HG02642 (cell line): ENCODE measurements around the gene WNT3A.

Experiments used
- ATAC-seq: cut with Tn5 transposase; IDR thresholded peaks from one replicate; pipeline ENCODE4 v1.9.1; 2021; ENCODE audit warnings: mild to moderate bottlenecking; ENCODE audit not compliant: unreplicated experiment, poor library complexity

WNT3A gene

GRCh38 chr1:228079601-228080263, 72.9 kb downstream of the WNT3A start:
- no peak for ATAC-seq

GRCh38 chr1:228081144-228081543, 74.3 kb downstream of the WNT3A start:
- ATAC-seq, result no peak

DNA sequence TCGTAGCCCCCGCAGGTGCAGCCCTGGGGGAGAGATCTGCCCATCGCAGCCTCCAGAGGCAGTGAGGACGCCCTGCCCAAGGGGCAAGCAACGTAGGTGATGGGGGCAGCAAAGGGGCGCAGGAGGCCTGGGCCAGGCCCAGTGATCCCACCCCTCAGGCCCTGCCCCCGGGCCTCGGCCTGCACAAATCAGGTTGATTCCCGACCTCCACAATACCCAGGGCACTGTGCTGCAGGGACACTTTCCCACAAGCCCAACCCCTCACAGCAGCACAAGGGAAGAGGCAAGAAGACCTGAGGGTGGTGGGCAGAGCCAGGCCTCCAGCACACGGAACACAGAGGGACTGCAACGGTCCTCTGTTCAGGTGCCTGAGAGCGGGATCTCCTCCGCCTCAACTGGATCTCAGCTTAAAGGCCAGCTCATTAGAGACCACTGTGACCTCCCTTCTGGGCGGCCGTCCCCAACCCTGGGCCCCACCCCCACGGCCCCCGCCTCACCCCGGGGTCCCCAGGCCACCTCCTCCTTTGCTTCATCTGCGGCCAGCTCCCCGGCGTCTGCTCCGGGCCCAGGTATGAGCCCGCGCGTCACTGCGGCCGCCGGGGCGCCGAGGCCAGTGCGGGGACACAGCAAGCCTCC, 74.9 kb downstream of the WNT3A start:
- ATAC-seq, result peak; percentile 25

- peak; percentile 81 for ATAC-seq
These were observed 75.6 kb downstream of the WNT3A start, which contains the start of gene ARF1 for GRCh38 chr1:228082214-228082917. ARF1 (plus strand) TSS chr1:228082708; CDS start chr1:228097115, 14,407 bp downstream.

DNA sequence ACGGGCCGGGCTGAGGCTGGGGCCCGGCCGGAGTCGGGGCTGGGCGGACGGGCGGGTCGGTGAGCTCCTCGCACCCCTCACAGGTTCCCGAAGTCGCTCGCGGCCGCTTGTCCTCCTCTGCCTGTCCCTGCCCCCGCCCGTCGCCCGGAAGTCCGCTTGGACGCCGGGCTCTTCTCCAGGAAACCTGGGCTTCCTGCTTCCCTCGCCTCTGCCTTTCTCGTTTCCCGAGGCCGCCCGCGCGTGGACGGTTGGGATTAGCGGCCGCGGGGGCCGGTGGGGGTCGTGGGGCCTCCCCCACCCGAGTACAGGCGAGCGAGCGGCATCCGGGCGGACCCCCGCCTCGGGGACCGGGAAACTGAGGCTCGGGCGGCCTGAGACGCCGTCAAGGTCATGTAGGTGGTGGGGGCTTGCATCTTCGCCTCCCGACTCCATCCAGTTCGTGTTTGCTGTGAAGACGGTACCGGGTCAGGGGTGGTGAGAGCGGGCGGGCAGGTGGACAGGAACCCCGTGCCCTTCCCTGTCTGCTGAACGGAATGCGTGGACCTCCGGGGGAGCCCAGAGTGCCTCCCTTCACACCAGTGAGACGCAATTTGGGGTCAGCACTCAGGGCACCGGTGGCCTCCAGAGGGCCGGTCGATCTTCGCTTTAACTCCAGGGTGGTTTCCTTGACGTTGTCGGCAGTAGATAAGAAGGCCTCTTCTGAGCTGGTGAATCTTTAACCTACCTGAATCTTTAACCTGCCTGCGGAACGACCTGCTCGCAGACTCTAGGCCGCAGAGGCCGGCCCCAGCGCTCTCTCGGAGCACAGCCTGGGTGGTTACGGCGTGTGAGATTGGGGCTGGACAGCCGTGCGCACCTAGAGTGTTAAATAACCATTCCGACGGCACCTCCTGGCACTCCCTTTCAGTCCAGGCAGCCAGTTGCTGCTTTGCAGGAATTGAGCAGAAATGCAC, 76.4 kb downstream of the WNT3A start:
- peak; percentile 26 for ATAC-seq

DNA sequence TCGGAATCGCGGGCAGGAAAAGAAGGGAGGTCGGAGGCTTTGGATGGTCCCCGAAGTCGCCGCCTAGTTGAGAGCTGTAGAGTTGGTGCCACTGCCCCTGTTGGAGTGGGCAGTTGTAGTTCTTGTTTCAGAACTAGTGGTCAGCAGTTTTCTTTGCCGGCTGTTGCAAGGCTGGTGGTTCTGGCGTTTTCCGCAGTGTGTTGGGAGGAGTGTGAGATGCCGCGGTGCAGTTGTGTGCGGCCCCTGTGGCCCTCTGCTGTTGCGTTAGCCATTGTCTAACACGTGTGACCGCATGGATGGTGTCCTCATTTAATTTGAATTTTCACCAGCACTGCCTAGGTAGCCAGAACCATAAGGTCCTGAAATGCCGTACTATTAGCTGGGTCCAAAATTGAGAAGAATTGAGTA, 77.1 kb downstream of the WNT3A start:
- ATAC-seq, result no peak

- ATAC-seq, result no peak
These were observed 77.5 kb downstream of the WNT3A start for GRCh38 chr1:228084325-228084724.

- no peak for ATAC-seq
These were observed 78.0 kb downstream of the WNT3A start for GRCh38 chr1:228084797-228085196.

GRCh38 chr1:228085287-228085951, 78.6 kb downstream of the WNT3A start:
- no peak for ATAC-seq

GRCh38 chr1:228087771-228088251, 81.0 kb downstream of the WNT3A start:
- ATAC-seq, result no peak

DNA sequence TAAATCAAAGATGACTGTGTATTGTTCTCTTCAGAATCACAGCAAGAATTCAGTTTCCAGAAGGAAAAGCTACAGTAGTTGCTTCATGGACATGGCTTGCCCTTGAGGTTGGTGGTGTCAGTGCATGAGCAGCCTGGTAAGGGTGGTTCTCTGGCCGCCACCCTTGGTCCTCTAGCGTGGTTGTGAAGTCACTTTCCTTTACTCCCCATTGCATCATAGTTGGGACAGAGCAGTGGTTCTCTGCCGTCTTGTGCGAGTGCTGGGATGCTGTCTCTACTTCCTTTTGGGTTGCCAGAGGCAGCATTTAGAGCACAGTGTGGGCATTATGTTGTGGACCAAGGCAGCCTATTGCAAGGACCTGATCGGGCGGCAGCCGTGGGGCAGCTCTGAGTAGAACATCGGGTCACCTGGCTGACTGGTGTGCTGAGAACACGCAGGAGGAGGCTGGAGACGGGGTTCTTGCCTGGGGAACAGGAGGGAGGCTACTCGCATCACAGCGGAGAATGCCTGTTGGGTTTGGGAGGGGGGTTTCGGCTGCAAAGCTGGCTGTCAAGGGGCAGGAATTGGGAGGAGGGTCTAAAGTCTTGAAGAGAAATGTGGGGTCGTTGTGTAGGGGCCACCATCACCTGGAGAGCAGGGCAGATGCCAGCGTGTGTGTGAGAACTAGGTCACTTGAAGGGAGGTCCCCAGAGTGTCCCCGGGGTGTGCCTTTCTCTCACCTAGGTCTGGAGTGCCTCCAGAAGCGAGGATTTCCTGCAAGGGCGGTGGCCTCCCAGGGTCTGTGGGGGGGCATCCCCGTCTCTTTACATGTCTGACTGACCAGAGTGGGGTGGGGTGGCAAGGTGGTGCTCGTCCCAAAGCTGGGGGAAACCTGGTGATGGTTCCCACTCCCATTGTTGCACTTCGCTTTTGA, 82.0 kb downstream of the WNT3A start:
- ATAC-seq, result no peak

- no peak for ATAC-seq
These were observed 83.0 kb downstream of the WNT3A start for GRCh38 chr1:228089519-228090380.

- peak; percentile 40 for ATAC-seq
These were observed 83.8 kb downstream of the WNT3A start for GRCh38 chr1:228090613-228091081.

GRCh38 chr1:228091084-228091483, 84.3 kb downstream of the WNT3A start:
- ATAC-seq, result no peak

- no peak for ATAC-seq
These were observed 85.7 kb downstream of the WNT3A start for GRCh38 chr1:228092342-228093049.

DNA sequence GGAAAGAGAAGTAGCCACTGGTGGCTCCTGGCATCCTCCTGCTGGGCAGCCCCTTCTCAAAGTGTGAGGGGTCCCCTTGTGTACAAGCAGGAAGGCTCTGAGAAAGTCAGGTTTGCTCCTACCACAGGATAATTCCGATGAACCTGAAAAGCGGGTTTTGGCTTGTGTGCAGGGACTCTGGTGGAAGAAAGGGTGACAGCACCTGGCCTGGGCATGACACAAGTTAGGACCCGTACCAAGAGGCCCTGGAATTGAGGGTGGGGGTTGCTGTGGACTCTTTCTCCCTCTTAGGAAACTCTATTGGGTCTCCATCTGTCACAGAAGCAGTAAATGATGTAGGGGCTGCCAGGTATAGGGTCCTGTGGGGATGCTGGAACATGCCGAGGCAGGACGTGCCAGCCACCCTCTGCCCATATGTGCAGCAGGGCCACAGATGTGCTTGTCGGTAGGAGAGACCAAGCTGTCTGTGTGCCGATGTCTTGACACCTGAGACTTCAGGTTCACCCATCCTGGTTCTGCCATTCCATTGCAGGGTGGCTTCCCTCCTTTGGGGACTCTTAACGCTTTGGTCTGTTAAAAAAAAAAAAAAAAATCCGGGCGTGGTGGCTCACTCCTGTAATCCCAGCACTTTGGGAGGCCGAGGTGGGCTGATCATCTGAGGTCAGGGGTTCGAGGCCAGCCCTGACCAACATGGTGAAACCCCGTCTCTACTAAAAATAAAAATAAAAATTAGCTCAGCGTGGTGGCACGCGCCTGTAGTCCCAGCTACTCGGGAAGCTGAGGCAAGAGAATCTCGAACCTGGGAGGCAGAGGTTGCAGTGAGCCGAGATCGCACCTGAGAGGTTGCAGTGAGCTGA, 86.5 kb downstream of the WNT3A start:
- ATAC-seq, result no peak
